H1 (cell line): ENCODE results near the gene DNAJB6. TPM values are rescaled to one million over a fixed set of nuclear protein-coding genes. Genes with fewer than 3 reads are reported as not detected.

Source experiments
- CTCF ChIA-PET: fragments of 300-600 bp; sonication (Branson Sonifier 250); formaldehyde crosslinking; loops from one replicate; lab custom pipeline; 2021; ENCODE audit not compliant: partially characterized antibody; lab: Charles Lee
- POLR2A ChIA-PET: fragments of 300-600 bp; sonication (Branson Sonifier 250); formaldehyde crosslinking; loops from one replicate; lab custom pipeline; 2021; ENCODE audit warnings: inconsistent platforms; ENCODE audit not compliant: partially characterized antibody; lab: Charles Lee
- DNase-seq, 2 experiments: peaks; one replicate each; pipeline versions ENCODE4 v3.0.0 to v3.0.0-alpha.2; 2010 to 2022; ENCODE audit warnings: low spot score in 2 of 2, low read depth in 1 of 2, mixed read lengths in 1 of 2
- FAIRE-seq: peaks from 2 replicates; lab custom pipeline; 2011; peaks lifted over from hg19 to GRCh38; lab: Jason Lieb, UNC
- H2AFZ ChIP-seq: 2 replicates; pipeline ENCODE4 v1.8.1; 2012; ENCODE audit warnings: low read length, inconsistent platforms
- H2AK5ac ChIP-seq: 2 replicates; pipeline ENCODE4 v1.6.1; 2013; ENCODE audit warnings: low read depth, low read length
- H2BK120ac ChIP-seq: replicated peaks from 2 replicates; pipeline ENCODE3; 2013; ENCODE audit warnings: low read depth, low read length, inconsistent platforms
- H2BK12ac ChIP-seq: 2 replicates; pipeline ENCODE4 v1.6.1; 2013; ENCODE audit warnings: low read depth, low read length
- H2BK15ac ChIP-seq: 2 replicates; pipeline ENCODE4 v1.6.1; 2013; ENCODE audit warnings: low read length
- H2BK20ac ChIP-seq: 2 replicates; pipeline ENCODE4 v1.6.1; 2013; ENCODE audit warnings: low read length
- H2BK5ac ChIP-seq: 2 replicates; pipeline ENCODE4 v1.6.1; 2013; ENCODE audit warnings: low read depth, low read length
- H3K14ac ChIP-seq: 2 replicates; pipeline ENCODE4 v1.6.1; 2013; ENCODE audit warnings: inconsistent platforms; ENCODE audit not compliant: insufficient read length
- H3K18ac ChIP-seq: 2 replicates; pipeline ENCODE4 v1.6.1; 2013; ENCODE audit warnings: low read length; ENCODE audit errors: extremely low read depth
- H3K23ac ChIP-seq: 2 replicates; pipeline ENCODE4 v1.6.1; 2013; ENCODE audit warnings: inconsistent platforms; ENCODE audit not compliant: insufficient read length
- H3K23me2 ChIP-seq: 2 replicates; pipeline ENCODE4 v1.6.1; 2013; ENCODE audit warnings: low read depth, low read length
- H3K27ac ChIP-seq: 2 replicates; pipeline ENCODE4 v1.6.1; 2011; ENCODE audit warnings: low read depth, low read length, inconsistent platforms
- H3K27me3 ChIP-seq, 4 experiments: replicated peaks in 1 of 4; 1 replicate in 1 of 4; 2 replicates in 3 of 4; pipeline versions ENCODE4 v1.6.1 to v1.8.1; 2011 to 2013; ENCODE audit warnings: low read length in 3 of 4, mild to moderate bottlenecking in 3 of 4, inconsistent platforms in 2 of 4, mixed read lengths in 2 of 4, moderate library complexity in 1 of 4; ENCODE audit not compliant: control insufficient read depth in 3 of 4, insufficient read depth in 3 of 4; ENCODE audit errors: extremely low read depth in 1 of 4
- H3K36me3 ChIP-seq, 4 experiments: 2 replicates each; pipeline versions ENCODE4 v1.6.1 to v1.8.1; 2011 to 2013; ENCODE audit warnings: mild to moderate bottlenecking in 4 of 4, low read length in 3 of 4, moderate library complexity in 2 of 4, control low read depth in 1 of 4, inconsistent platforms in 1 of 4; ENCODE audit not compliant: insufficient read depth in 4 of 4, control insufficient read depth in 2 of 4
- H3K4ac ChIP-seq: replicated peaks from 2 replicates; pipeline ENCODE3; 2013; ENCODE audit warnings: low read length, low read depth, mixed read lengths, inconsistent platforms; ENCODE audit not compliant: insufficient read length
- H3K4me1 ChIP-seq, 4 experiments: replicated peaks in 1 of 4; 1 replicate in 1 of 4; 2 replicates in 3 of 4; pipeline versions ENCODE4 v1.6.1 to v1.8.1; 2011 to 2013; ENCODE audit warnings: low read length in 3 of 4, inconsistent platforms in 2 of 4, mixed read lengths in 1 of 4; ENCODE audit not compliant: insufficient read depth in 4 of 4, control insufficient read depth in 3 of 4
- H3K4me2 ChIP-seq, 2 experiments: 2 replicates each; pipeline versions ENCODE4 v1.6.1 to v1.8.1; 2011 to 2013; ENCODE audit warnings: low read depth in 2 of 2, low read length in 2 of 2, control low read depth in 1 of 2, inconsistent platforms in 1 of 2, mild to moderate bottlenecking in 1 of 2; ENCODE audit not compliant: insufficient read depth in 1 of 2
- H3K4me3 ChIP-seq, 4 experiments: fragments of 200-600, 300-600 bp in 1 of 4; sonication (generic), shearing (Covaris generic), sonication (Bioruptor Twin) in 1 of 4; 2 replicates each; pipeline versions ENCODE4 v1.5.1 to v1.8.1; 2011 to 2016; ENCODE audit warnings: low read length in 4 of 4, low read depth in 3 of 4, control low read depth in 2 of 4, inconsistent platforms in 2 of 4, mild to moderate bottlenecking in 2 of 4, mixed read lengths in 1 of 4, moderate library complexity in 1 of 4; ENCODE audit not compliant: insufficient read depth in 2 of 4; ENCODE audit errors: extremely low read depth in 1 of 4
- H3K56ac ChIP-seq: replicated peaks from 2 replicates; pipeline ENCODE3; 2013; ENCODE audit warnings: low read depth, mild to moderate bottlenecking, mixed read lengths, low read length, inconsistent platforms; ENCODE audit not compliant: insufficient read length
- H3K79me1 ChIP-seq: 2 replicates; pipeline ENCODE4 v1.6.1; 2013; ENCODE audit warnings: low read depth, low read length, control low read depth
- H3K79me2 ChIP-seq, 2 experiments: 2 replicates each; pipeline versions ENCODE4 v1.6.1 to v1.8.1; 2012 to 2013; ENCODE audit warnings: low read length in 2 of 2, mild to moderate bottlenecking in 2 of 2, inconsistent platforms in 1 of 2; ENCODE audit not compliant: insufficient read depth in 2 of 2, control insufficient read depth in 1 of 2
- H3K9ac ChIP-seq, 4 experiments: replicated peaks in 1 of 4; 1 replicate in 1 of 4; 2 replicates in 3 of 4; pipeline versions ENCODE4 v1.6.1 to v1.8.1; 2011 to 2013; ENCODE audit warnings: low read depth in 3 of 4, low read length in 3 of 4, control low read depth in 2 of 4, mild to moderate bottlenecking in 2 of 4, moderate library complexity in 2 of 4, inconsistent platforms in 1 of 4; ENCODE audit errors: extremely low read depth in 1 of 4
- H3K9me3 ChIP-seq, 2 experiments: 2 replicates each; pipeline versions ENCODE4 v1.6.1 to v1.8.1; 2012 to 2013; ENCODE audit warnings: mild to moderate bottlenecking in 2 of 2, moderate library complexity in 2 of 2, control low read depth in 1 of 2, inconsistent platforms in 1 of 2, low read depth in 1 of 2, low read length in 1 of 2, mixed read lengths in 1 of 2; ENCODE audit not compliant: insufficient read depth in 2 of 2
- H4K20me1 ChIP-seq, 2 experiments: replicated peaks in 1 of 2; 2 replicates each; pipeline versions ENCODE3 to v1.8.1; 2011 to 2013; ENCODE audit warnings: inconsistent platforms in 2 of 2, low read length in 2 of 2, mild to moderate bottlenecking in 1 of 2; ENCODE audit not compliant: insufficient read depth in 2 of 2, control insufficient read depth in 1 of 2
- H4K5ac ChIP-seq: 2 replicates; pipeline ENCODE4 v1.6.1; 2013; ENCODE audit warnings: low read length, low read depth, mixed read lengths, inconsistent platforms; ENCODE audit not compliant: insufficient read length
- H4K8ac ChIP-seq: 2 replicates; pipeline ENCODE4 v1.8.0; 2013; ENCODE audit warnings: mild to moderate bottlenecking, moderate library complexity, low read length, inconsistent platforms; ENCODE audit not compliant: insufficient read depth; ENCODE audit errors: extremely low read depth
- H4K91ac ChIP-seq: replicated peaks from 2 replicates; pipeline ENCODE3; 2013; ENCODE audit warnings: low read length, mixed read lengths, inconsistent platforms; ENCODE audit not compliant: insufficient read length
- JUN ChIP-seq: IDR thresholded peaks from 2 replicates; pipeline ENCODE4 v1.6.1; 2011; ENCODE audit warnings: low read depth, mild to moderate bottlenecking, improper control_type of control experiment, low read length
- KDM1A ChIP-seq: fragments of 200-600, 300-600 bp; sonication (generic); IDR thresholded peaks from 2 replicates; pipeline ENCODE4 v1.7.1; 2016; ENCODE audit warnings: mild to moderate bottlenecking, low read length, borderline replicate concordance
- NRF1 ChIP-seq: IDR thresholded peaks from 2 replicates; pipeline ENCODE4 v1.6.1; 2011; ENCODE audit warnings: mild to moderate bottlenecking, low read depth, low read length, improper control_type of control experiment
- WGBS, 2 experiments: shearing (Covaris generic) in 1 of 2; methylation state at CpG; one replicate each; pipeline versions ENCODE4 v1.1.6 to v1.1.7; 2013 to 2015; ENCODE audit warnings: low lambda C conversion rate in 2 of 2, mixed read lengths in 2 of 2, inconsistent platforms in 1 of 2, low coverage in 1 of 2, missing lambda C conversion rate in 1 of 2; ENCODE audit not compliant: insufficient replicate concordance in 2 of 2, insufficient coverage in 1 of 2, insufficient read length in 1 of 2; ENCODE audit errors: extremely low coverage in 1 of 2, missing lambda C conversion rate in 1 of 2; 5-methylcytosine and 5-hydroxymethylcytosine counted together
- polyA plus RNA-seq, 7 experiments: library from polyadenylated mRNA; depleted of rRNA in 3 of 7; stranded (reverse) in 5 of 7; unstranded in 2 of 7; fragments of >200 nt in 5 of 7; fragments of 200-250 nt in 2 of 7; gene quantifications; 1 replicate in 5 of 7; 2 replicates in 1 of 7; 4 replicates in 1 of 7; pipeline versions ENCODE4 v1.2.1 to v1.2.3, GENCODE V29; 2011 to 2013; ENCODE audit warnings: missing spikeins in 2 of 7, mixed read lengths in 2 of 7
- total RNA-seq: library from RNA; stranded (reverse); fragmentation: NEBNext Ultra II Directional; extraction: Animal tissue kit (Norgen Biotek cat#: 25700); gene quantifications from 2 replicates; pipeline ENCODE4 v1.2.1, GENCODE V29; 2021

The DNAJB6 gene
- total and polyA plus RNA-seq, 2 of the 8 experiments (the other 6 are each of a cell fraction or from before 2014, with no cell fraction given), result 166 to 295 TPM

DNA sequence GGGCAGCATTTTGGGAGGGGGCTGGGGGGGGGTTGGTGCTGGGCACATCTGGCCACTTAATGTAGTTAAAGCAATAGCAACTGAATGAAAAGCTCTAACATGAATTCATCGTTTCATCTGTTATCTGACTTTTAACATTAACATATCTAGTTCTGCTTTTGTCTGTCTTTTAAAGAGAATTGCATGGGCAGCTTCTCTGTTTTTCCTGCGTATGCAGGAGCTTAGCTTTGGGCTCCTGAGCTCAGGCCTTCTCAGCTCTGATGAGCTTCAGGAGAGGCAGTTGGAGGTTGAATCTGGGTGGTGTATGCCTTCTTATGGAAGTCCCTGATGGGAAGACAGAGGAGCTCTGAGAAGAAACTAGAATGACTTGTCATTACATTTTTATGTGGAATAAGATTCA lies 58.4 kb downstream of the DNAJB6 start:
- FAIRE-seq, result no peak
- H4K8ac ChIP-seq, result no peak overlapping the region
- no peak overlapping the region for H3K4me3 ChIP-seq
- ChIA-PET CTCF (interaction anchor here (0.6 to 3.5 kb wide), 4 partner anchors 8 to 209 kb away, joined by 3 to 28 read pairs (median 6); no protein-coding TSS in a partner anchor), POLR2A (interaction anchor here (0.6 to 4.0 kb wide), 4 partner anchors 11 to 95 kb away, joined by 3 to 20 read pairs (median 4); no protein-coding TSS in a partner anchor)
- no peak overlapping the region for H2BK12ac ChIP-seq
- H2BK20ac ChIP-seq, result no peak overlapping the region
- H3K18ac ChIP-seq, result no peak overlapping the region
- H3K79me2 ChIP-seq, result peaks cover 5 to 97% of the 10 kb centered on the region in 2 experiments
- H3K36me3 ChIP-seq, result peaks cover 8 to 55% (median 18%) of the 10 kb centered on the region in 4 experiments
- WGBS, 2 experiments, result 88% methylated on average over 2 of the region's 2 CpGs; no CpG with 5 or more reads in 1 of the 2 experiments
- no peak overlapping the region for H2AK5ac ChIP-seq
- H3K56ac ChIP-seq, result no peak overlapping the region
- H3K9me3 ChIP-seq, result no peaks in the 10 kb centered on the region
- H3K4ac ChIP-seq, result no peak overlapping the region
- DNase-seq, result no peak
- no peaks in the 10 kb centered on the region; the same call in 1 of the 2 replicates for H3K23me2 ChIP-seq
- peaks cover 16 to 34% of the 10 kb centered on the region in 2 experiments for H4K20me1 ChIP-seq
- H4K91ac ChIP-seq, result no peak overlapping the region
- no peak overlapping the region for H3K23ac ChIP-seq
- H3K4me1 ChIP-seq, result peaks cover 0 to 3% (median 3%) of the 10 kb centered on the region in 4 experiments; a peak in 5 of 7 replicates
- H3K27ac ChIP-seq, result no peak overlapping the region
- H3K14ac ChIP-seq, result no peak overlapping the region
- H3K79me1 ChIP-seq, result peaks cover 33% of the 10 kb centered on the region
- H3K4me2 ChIP-seq, result no peak overlapping the region
- no peak overlapping the region for H2AFZ ChIP-seq
- no peak overlapping the region for H2BK120ac ChIP-seq
- H2BK5ac ChIP-seq, result no peak overlapping the region
- no peak overlapping the region for H4K5ac ChIP-seq
- H2BK15ac ChIP-seq, result no peak overlapping the region
- H3K9ac ChIP-seq, result no peak overlapping the region
- no peaks in the 10 kb centered on the region for H3K27me3 ChIP-seq
- TF ChIP-seq NRF1 (no peak), JUN (no peak), KDM1A (no peak)
